Ishikawa (cell line): ENCODE results near the gene PTPRE.

ENCODE experiments used
- CEBPB ChIP-seq: IDR thresholded peaks from 2 replicates; pipeline ENCODE4 v1.6.1; 2012
- CREB1 ChIP-seq: IDR thresholded peaks from 2 replicates; pipeline ENCODE4 v1.6.1; 2012; ENCODE audit warnings: low read depth
- EGR1 ChIP-seq: IDR thresholded peaks from 2 replicates; pipeline ENCODE4 v1.6.1; 2012
- EP300 ChIP-seq: IDR thresholded peaks from 2 replicates; pipeline ENCODE4 v1.6.1; 2012; ENCODE audit warnings: borderline replicate concordance
- FOXM1 ChIP-seq: IDR thresholded peaks from 2 replicates; pipeline ENCODE4 v1.6.1; 2012; ENCODE audit warnings: low read depth, borderline replicate concordance
- MAX ChIP-seq: IDR thresholded peaks from 2 replicates; pipeline ENCODE4 v1.6.1; 2012
- NFIC ChIP-seq: IDR thresholded peaks from 2 replicates; pipeline ENCODE4 v1.6.1; 2012
- RAD21 ChIP-seq: IDR thresholded peaks from 2 replicates; pipeline ENCODE4 v1.6.1; 2012; ENCODE audit warnings: low read depth
- REST ChIP-seq: IDR thresholded peaks from 2 replicates; pipeline ENCODE4 v1.6.1; 2012; ENCODE audit warnings: low read depth, mild to moderate bottlenecking
- TAF1 ChIP-seq: IDR thresholded peaks from 2 replicates; pipeline ENCODE4 v1.6.1; 2012; ENCODE audit warnings: low read depth, mild to moderate bottlenecking
- TCF12 ChIP-seq: IDR thresholded peaks from 2 replicates; pipeline ENCODE4 v1.6.1; 2012; ENCODE audit warnings: low read depth
- TEAD4 ChIP-seq: IDR thresholded peaks from 2 replicates; pipeline ENCODE4 v1.6.1; 2012
- USF1 ChIP-seq: IDR thresholded peaks from 2 replicates; pipeline ENCODE4 v1.6.1; 2012
- YY1 ChIP-seq: IDR thresholded peaks from 2 replicates; pipeline ENCODE4 v1.6.1; 2012; ENCODE audit warnings: low read depth
- ZBTB7A ChIP-seq: IDR thresholded peaks from 2 replicates; pipeline ENCODE4 v1.6.1; 2012; ENCODE audit warnings: low read depth

PTPRE gene

GRCh38 chr10:127905001-127905847 lies 1.7 kb upstream of the PTPRE start:
- TF ChIP-seq CREB1 (no peak), USF1 (no peak), YY1 (no peak), TAF1 (no peak), CEBPB (no peak), TEAD4 (no peak), ZBTB7A (no peak), REST (no peak), NFIC (no peak), RAD21 (no peak), EP300 (no peak)

- no peak for TF ChIP-seq CEBPB
- TF ChIP-seq RAD21: no peak
- TF ChIP-seq FOXM1: no peak
Observed at GRCh38 chr10:127905848-127906261, 1.0 kb upstream of the PTPRE start.

- TF ChIP-seq CEBPB (no peak), ZBTB7A (0 out of 2 replicates have a peak, but pooled peaks have one; percentile 1)
Observed at GRCh38 chr10:127907411-127908105, 655 bp downstream of the PTPRE start.

- TF ChIP-seq CEBPB: no peak
- TF ChIP-seq TCF12: 0 out of 2 replicates have a peak, but pooled peaks have one; percentile 25
- TF ChIP-seq TAF1: no peak
Observed at GRCh38 chr10:127908106-127908958, 1.4 kb downstream of the PTPRE start.

GRCh38 chr10:127908959-127909267 lies 2.0 kb downstream of the PTPRE start:
- no peak for TF ChIP-seq TEAD4
- no peak for TF ChIP-seq TAF1
- no peak for TF ChIP-seq MAX
- TF ChIP-seq FOXM1: no peak
- no peak for TF ChIP-seq NFIC

- TF ChIP-seq NFIC (no peak), TEAD4 (no peak), CEBPB (no peak), EGR1 (no peak)
Observed at GRCh38 chr10:127909716-127910463, 3.0 kb downstream of the PTPRE start.

- no peak for TF ChIP-seq RAD21
- no peak for TF ChIP-seq EP300
- no peak for TF ChIP-seq FOXM1
- TF ChIP-seq MAX: no peak
Observed at GRCh38 chr10:127910464-127910770, 3.5 kb downstream of the PTPRE start.

GRCh38 chr10:127911218-127911866 lies 4.4 kb downstream of the PTPRE start:
- no peak for TF ChIP-seq CREB1
- no peak for TF ChIP-seq REST
- TF ChIP-seq TCF12: no peak
- TF ChIP-seq EGR1: no peak
- no peak for TF ChIP-seq CEBPB
- no peak for TF ChIP-seq RAD21
- no peak for TF ChIP-seq YY1
- no peak for TF ChIP-seq NFIC
- TF ChIP-seq TAF1: no peak
- TF ChIP-seq USF1: no peak
- no peak for TF ChIP-seq MAX
- TF ChIP-seq ZBTB7A: no peak
- TF ChIP-seq EP300: no peak
- TF ChIP-seq FOXM1: no peak
- no peak for TF ChIP-seq TEAD4
